HG03520 (cell line): ENCODE data around the gene MYO7B.

Source experiments
- ATAC-seq: cut with Tn5 transposase; IDR thresholded peaks from one replicate; pipeline ENCODE4 v1.9.1; 2021; ENCODE audit warnings: mild to moderate bottlenecking, moderate library complexity; ENCODE audit not compliant: unreplicated experiment

MYO7B gene

GRCh38 chr2:127551221-127551930 is 15.9 kb downstream of the MYO7B start:
- ATAC-seq = no peak

- ATAC-seq = no peak
Observed at GRCh38 chr2:127552336-127552735, 16.9 kb downstream of the MYO7B start.

- no peak for ATAC-seq
Observed at GRCh38 chr2:127552846-127553245, 17.4 kb downstream of the MYO7B start.

- ATAC-seq = no peak
Observed at GRCh38 chr2:127558911-127559310, 23.4 kb downstream of the MYO7B start.

- no peak for ATAC-seq
Observed at GRCh38 chr2:127559454-127559853, 24.0 kb downstream of the MYO7B start.

- no peak for ATAC-seq
Observed at GRCh38 chr2:127560201-127560930, 24.9 kb downstream of the MYO7B start.

- no peak for ATAC-seq
Observed at GRCh38 chr2:127560931-127561280, 25.4 kb downstream of the MYO7B start.

GRCh38 chr2:127561371-127561770 is 25.9 kb downstream of the MYO7B start:
- ATAC-seq = no peak

GRCh38 chr2:127562936-127563335 is 27.5 kb downstream of the MYO7B start:
- no peak for ATAC-seq

- ATAC-seq = peak; percentile 96
Observed at GRCh38 chr2:127563458-127564428, 28.3 kb downstream of the MYO7B start.

GRCh38 chr2:127564429-127565260 is 29.2 kb downstream of the MYO7B start:
- no peak for ATAC-seq

- no peak for ATAC-seq
Observed at GRCh38 chr2:127565261-127566138, 30.0 kb downstream of the MYO7B start.

- no peak for ATAC-seq
Observed at GRCh38 chr2:127566139-127566417, 30.6 kb downstream of the MYO7B start.

- ATAC-seq = no peak
Observed at GRCh38 chr2:127566576-127566975, 31.1 kb downstream of the MYO7B start.

GRCh38 chr2:127567351-127567854 is 31.9 kb downstream of the MYO7B start:
- no peak for ATAC-seq

GRCh38 chr2:127568128-127568527 is 32.6 kb downstream of the MYO7B start:
- ATAC-seq = no peak

- no peak for ATAC-seq
Observed at GRCh38 chr2:127569666-127570065, 34.2 kb downstream of the MYO7B start.

GRCh38 chr2:127570282-127571250 is 35.1 kb downstream of the MYO7B start:
- no peak for ATAC-seq
